ENCODE data around the gene PRKRA.
"Not testable (repeated sequence)": the region's sequence is repeated elsewhere in the genome, so short reads cannot be mapped to it uniquely, and the experiment has no call there.

PRKRA gene

GRCh38 chr2:178450774-178451525 lies at the start of gene PRKRA, which contains the start of gene PJVK:
PRKRA (minus strand) TSS chr2:178451175; CDS start chr2:178451030, 145 bp downstream.
PJVK (plus strand) TSS chr2:178451378; CDS start chr2:178453410, 2,032 bp downstream.
- DNase-seq = peak; percentile 63 to 83

GRCh38 chr2:178499640-178500039 lies 48.7 kb upstream of the PRKRA start:
- DNase-seq = no peak

- DNase-seq = no peak
Measured at GRCh38 chr2:178498137-178498536, 47.2 kb upstream of the PRKRA start.

- no peak for DNase-seq
Measured at GRCh38 chr2:178496049-178496448, 45.1 kb upstream of the PRKRA start.

GRCh38 chr2:178491612-178492011 lies 40.6 kb upstream of the PRKRA start:
- no peak for DNase-seq

GRCh38 chr2:178485356-178485755 lies 34.4 kb upstream of the PRKRA start:
- no peak for DNase-seq

- no peak for DNase-seq
Measured at GRCh38 chr2:178484245-178485041, 33.5 kb upstream of the PRKRA start.

GRCh38 chr2:178482437-178482836 lies 31.5 kb upstream of the PRKRA start:
- DNase-seq = no peak

- DNase-seq = peak; percentile 17 to 35
Measured at GRCh38 chr2:178480227-178481181, 29.5 kb upstream of the PRKRA start, which contains the start of gene PLEKHA3. PLEKHA3 (plus strand) TSS chr2:178480457; CDS start chr2:178480870, 413 bp downstream.

- DNase-seq = no peak
Measured at GRCh38 chr2:178479758-178480226, 28.8 kb upstream of the PRKRA start.

- no peak for DNase-seq
Measured at GRCh38 chr2:178479275-178479616, 28.3 kb upstream of the PRKRA start.

GRCh38 chr2:178478439-178479274 lies 27.7 kb upstream of the PRKRA start, which contains the start of gene FKBP7:
FKBP7 (minus strand) TSS chr2:178478600; CDS start chr2:178478499, 101 bp downstream.
- DNase-seq = peak; percentile 47 to 54

- peak in 1 of 2 experiments; percentile 43 for DNase-seq
Measured at GRCh38 chr2:178478130-178478438, 27.1 kb upstream of the PRKRA start.

GRCh38 chr2:178477443-178478129 lies 26.6 kb upstream of the PRKRA start:
- no peak for DNase-seq

- DNase-seq = no peak
Measured at GRCh38 chr2:178476477-178476876, 25.5 kb upstream of the PRKRA start.

GRCh38 chr2:178474560-178474959 lies 23.6 kb upstream of the PRKRA start:
- no peak for DNase-seq

GRCh38 chr2:178473931-178474330 lies 23.0 kb upstream of the PRKRA start:
- no peak for DNase-seq

GRCh38 chr2:178473373-178473772 lies 22.4 kb upstream of the PRKRA start:
- no peak for DNase-seq

GRCh38 chr2:178471313-178471712 lies 20.3 kb upstream of the PRKRA start:
- DNase-seq = not testable (repeated sequence)

GRCh38 chr2:178469219-178469849 lies 18.4 kb upstream of the PRKRA start:
- no peak for DNase-seq
